ENCODE measurements around the gene MACC1. TPM values are rescaled to one million over a fixed set of nuclear protein-coding genes. Genes with fewer than 3 reads are reported as not detected.

MACC1 gene
- total and polyA plus RNA-seq, 2 of the 13 experiments (the other 11 are each of a cell fraction or from before 2014, with no cell fraction given): 0.04 TPM; not detected in 1

- Histone ChIP-seq H3K9me3 (ENCODE audit: low read length) (peaks cover 4% of the 10 kb centered on the region), H4K20me1 (ENCODE audit: insufficient read depth, low read length) (no peaks in the 10 kb centered on the region), H3K4me3 (replicated peaks in 1 of 3; ENCODE audit: insufficient read depth in 1 of 3, low read depth in 2 of 3, low read length in 3 of 3) (no peak overlapping the region), H3K4me1 (ENCODE audit: insufficient read depth, low read length) (no peaks in the 10 kb centered on the region), H3K27me3 (ENCODE audit: control insufficient read depth in 1 of 2, insufficient read depth in 2 of 2, low read length in 2 of 2) (no peaks in the 10 kb centered on the region), H3K9ac (ENCODE audit: insufficient read depth, low read depth, low read length) (no peak overlapping the region), H3K27ac (ENCODE audit: extremely low read length, insufficient read depth, low read length) (no peak overlapping the region), H3K79me2 (ENCODE audit: insufficient read depth, low read length) (no peaks in the 10 kb centered on the region), H3K4me2 (ENCODE audit: low read depth, low read length) (no peak overlapping the region), H3K36me3 (replicated peaks in 1 of 2; ENCODE audit: control insufficient read depth in 1 of 2, insufficient read depth in 2 of 2, low read length in 2 of 2) (no peaks in the 10 kb centered on the region), H2AFZ (ENCODE audit: low read length) (no peak overlapping the region)
- DNase-seq (ENCODE audit: low spot score) (no peak), ATAC-seq (no peak), FAIRE-seq (no peak)
- WGBS (ENCODE audit: low lambda C conversion rate): 43% methylated on average over 5 of the region's 5 CpGs
- CTCF ChIA-PET (ENCODE audit: low intra/inter-chr PET ratio, low total read pairs): no interaction called here
- intact Hi-C loops (cut with micrococcal nuclease; ENCODE audit: unreplicated experiment): no loop called here
- BruUV-seq (replicated peaks): no TSS peak
- POLR2A ChIA-PET: no interaction called here
- in situ Hi-C loops (cut with HindIII; ENCODE audit: extremely low pct_ligation_motif_present, low pct_unique_long_range_greater_than_20kb): no loop called here
- TF ChIP-seq EHMT2 (IDR thresholded peaks at IDR 0.05; ENCODE audit: borderline replicate concordance, low read depth, low read length): no peak
- no peak for TF ChIP-seq TIGD3 (CRISPR knock-in tag; IDR thresholded peaks at IDR 0.05; ENCODE audit: borderline replicate concordance)
- no peak for TF ChIP-seq NFKB2 (CRISPR knock-in tag; IDR thresholded peaks at IDR 0.05; ENCODE audit: borderline replicate concordance)
- no peak for TF ChIP-seq NCOA1 (CRISPR knock-in tag; IDR thresholded peaks at IDR 0.05)
- no peak for TF ChIP-seq SRY (CRISPR knock-in tag; IDR thresholded peaks at IDR 0.05)
- no peak for TF ChIP-seq ZBTB25 (CRISPR knock-in tag; IDR thresholded peaks at IDR 0.05)
- TF ChIP-seq ZNF350 (CRISPR knock-in tag; IDR thresholded peaks at IDR 0.05; ENCODE audit: borderline replicate concordance, low read depth): no peak
- no peak for TF ChIP-seq RFX3 (CRISPR knock-in tag; IDR thresholded peaks at IDR 0.05)
- TF ChIP-seq MBNL3 (CRISPR knock-in tag; conservative IDR thresholded peaks at IDR 0.05): no peak
- no peak for TF ChIP-seq CCAR2 (optimal IDR thresholded peaks at IDR 0.05; ENCODE audit: low read depth, low read length)
- no peak for TF ChIP-seq TGIF2 (CRISPR knock-in tag; IDR thresholded peaks at IDR 0.05)
- no peak for TF ChIP-seq ATF2 (CRISPR knock-in tag; IDR thresholded peaks at IDR 0.05)
- TF ChIP-seq KMT2A (CRISPR knock-in tag; IDR thresholded peaks at IDR 0.05): no peak
- no peak for TF ChIP-seq ZNF597 (CRISPR knock-in tag; IDR thresholded peaks at IDR 0.05)
- TF ChIP-seq ZNF879 (CRISPR knock-in tag; IDR thresholded peaks at IDR 0.05): no peak
Observed at GRCh38 chr7:20185988-20186387, 31.2 kb downstream of the MACC1 start.
